NCI-H526 (cell line): Measurements from ENCODE around the gene KRTAP5-5.
"Not testable (repeated sequence)": the region's sequence is repeated elsewhere in the genome, so short reads cannot be mapped to it uniquely, and the experiment has no call there.

Experiments
- DNase-seq, 2 experiments: peaks; one replicate each; lab custom pipeline; 2025; lab: John Stamatoyannopoulos, UW

The KRTAP5-5 gene

GRCh38 chr11:1607156-1607845 lies 22.3 kb upstream of the KRTAP5-5 start:
- not testable (repeated sequence) for DNase-seq

GRCh38 chr11:1607901-1608300 lies 21.7 kb upstream of the KRTAP5-5 start:
- DNase-seq = not testable (repeated sequence)

DNA sequence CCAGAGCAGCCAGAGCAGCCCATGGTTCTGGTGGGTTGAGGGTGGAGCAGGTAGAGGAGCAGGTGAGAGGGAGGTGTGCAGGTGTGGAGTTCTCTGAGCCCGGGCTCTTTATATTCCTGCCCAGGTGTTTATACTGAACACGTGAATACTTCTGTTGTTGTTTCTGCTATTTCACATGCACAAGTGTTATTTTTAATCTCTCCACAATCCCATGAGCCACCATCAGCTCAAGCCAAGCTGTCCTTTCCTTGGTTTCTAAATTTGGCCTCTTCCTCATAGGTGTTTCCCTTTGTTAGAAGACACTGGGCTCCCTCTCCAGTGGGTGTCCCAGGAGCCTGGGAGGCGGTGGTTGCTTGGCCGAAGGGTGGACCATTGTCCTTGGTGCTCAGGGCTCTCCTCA lies 21.2 kb upstream of the KRTAP5-5 start, which contains the start of gene KRTAP5-3:
KRTAP5-3 (minus strand) TSS at position 101 of the 400 bp plus-strand sequence; CDS start at position 23, 78 bp downstream.
- no peak for DNase-seq

GRCh38 chr11:1618231-1618630 lies 11.3 kb upstream of the KRTAP5-5 start:
- no peak for DNase-seq

DNA sequence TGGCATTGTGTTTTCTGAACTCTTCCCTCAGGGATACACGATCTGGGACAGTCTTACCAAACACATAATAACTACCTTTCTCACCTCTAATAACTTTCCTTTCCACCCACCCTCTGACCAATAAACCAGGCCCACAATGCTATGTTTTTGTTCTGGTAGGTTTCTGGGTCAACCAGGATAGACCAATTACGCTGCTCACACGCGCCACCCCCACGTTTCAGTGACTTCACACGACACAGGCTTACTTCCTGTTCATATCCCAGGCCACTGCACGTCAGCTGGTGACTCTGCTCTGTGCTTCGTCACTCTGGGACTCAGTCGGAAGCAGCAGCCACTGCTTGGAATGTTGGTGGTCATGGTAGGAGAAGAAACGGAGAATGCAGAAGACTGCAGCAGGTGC lies 10.1 kb upstream of the KRTAP5-5 start:
- no peak for DNase-seq

DNA sequence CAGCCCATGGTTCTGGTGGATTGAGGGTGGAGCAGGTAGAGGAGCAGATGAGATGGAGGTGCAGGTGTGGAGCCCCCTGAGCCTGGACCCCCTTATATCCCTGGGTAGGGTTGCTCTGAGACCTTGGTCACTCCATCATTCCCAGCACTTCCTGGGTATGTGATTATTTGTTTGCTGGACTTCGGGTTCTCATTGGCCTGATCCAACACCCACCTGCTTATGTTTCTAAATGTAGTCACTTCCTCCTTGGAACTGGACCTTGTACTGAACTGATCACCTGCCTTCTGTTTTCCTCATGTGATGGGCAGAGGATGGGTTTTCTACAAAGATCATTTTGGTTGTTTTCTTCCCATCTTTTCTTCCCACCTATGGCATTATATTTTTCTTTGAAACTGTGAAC lies 7.5 kb upstream of the KRTAP5-5 start, which contains the start of gene KRTAP5-4:
KRTAP5-4 (minus strand) TSS at position 53 of the 400 bp plus-strand sequence; CDS start at position 8, 45 bp downstream.
- no peak for DNase-seq

- no peak for DNase-seq
Measured at GRCh38 chr11:1623716-1624115, 5.9 kb upstream of the KRTAP5-5 start.

DNA sequence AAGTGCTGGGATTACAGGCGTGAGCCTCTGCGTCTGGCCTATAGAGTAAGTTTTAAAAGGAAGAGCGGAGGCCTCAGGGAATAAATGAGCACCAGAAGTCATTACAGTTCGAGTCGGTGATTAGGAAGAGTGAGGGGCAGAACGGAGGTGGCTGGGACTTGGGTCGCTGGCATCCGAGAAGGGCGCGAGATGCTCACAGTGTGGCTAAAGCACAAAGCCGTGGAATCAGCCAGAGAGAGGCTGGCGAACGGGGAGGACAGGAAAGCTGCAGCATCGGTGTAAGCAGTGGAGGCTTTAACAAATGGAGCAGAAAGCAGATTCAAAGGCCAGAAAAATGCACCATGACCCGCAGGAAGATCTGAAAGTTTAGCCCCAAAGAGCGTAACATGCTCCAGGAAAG lies 5.0 kb upstream of the KRTAP5-5 start:
- DNase-seq = no peak

DNA sequence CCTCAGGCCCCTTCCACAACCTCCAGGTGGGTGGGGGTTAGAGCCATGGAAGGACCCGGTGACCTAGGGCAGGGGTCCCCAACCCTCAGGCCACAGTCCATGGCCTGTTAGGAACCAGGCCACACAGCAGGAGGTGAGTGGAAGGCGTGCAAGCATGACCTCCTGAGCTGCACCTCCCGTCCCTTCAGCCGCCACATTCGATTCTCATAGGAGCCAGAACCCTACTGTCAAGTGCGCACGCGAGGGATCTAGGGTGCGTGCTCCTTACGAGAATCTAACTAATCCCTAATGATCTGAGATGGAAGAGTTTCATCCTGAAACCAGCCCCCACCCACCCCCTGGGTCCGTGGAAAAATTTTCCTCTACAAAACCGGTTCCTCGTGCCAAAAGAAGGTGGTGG lies 4.0 kb upstream of the KRTAP5-5 start:
- no peak for DNase-seq

DNA sequence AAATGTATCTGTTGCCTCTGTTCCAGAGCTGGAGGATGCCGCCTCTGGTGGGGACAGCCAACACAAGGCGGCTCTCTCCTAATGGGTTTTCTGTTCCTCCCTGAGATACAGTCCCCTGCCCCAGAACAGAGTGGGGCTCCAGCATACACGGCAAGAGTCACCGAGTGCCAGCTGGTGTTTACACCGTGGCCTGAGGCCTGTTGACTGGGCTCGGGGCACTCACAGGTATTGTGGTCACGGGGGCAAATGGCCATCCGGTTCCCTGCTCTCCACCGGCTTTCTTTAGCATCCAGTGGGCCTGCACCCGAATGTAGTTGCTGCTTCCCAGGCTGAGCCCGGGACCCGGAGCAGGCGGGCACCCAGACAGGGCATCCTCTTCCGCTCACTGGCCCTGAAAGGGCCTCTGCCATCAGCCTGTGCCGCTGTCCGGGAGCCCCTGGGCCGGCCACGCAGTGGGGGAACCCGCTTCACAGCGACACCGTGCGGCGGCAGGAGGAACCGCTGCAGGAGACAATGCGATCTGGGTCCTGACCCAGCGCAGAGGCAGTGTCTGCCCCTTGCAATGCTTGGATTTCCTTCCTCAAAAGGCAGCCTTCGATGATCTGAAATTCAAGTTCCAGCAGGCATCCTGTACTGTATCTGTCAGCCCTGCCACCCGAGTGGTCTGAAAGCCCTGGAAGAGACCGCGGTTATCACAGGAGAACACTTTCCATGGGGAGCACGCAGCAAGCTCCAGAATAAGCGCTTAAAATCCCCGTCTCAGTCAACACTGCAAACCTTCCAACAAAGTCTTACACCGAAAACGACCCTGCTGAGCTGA lies 859 bp upstream of the KRTAP5-5 start:
- DNase-seq = peak in 1 of 2 experiments; percentile 78

GRCh38 chr11:1630271-1630670 lies 696 bp downstream of the KRTAP5-5 start:
- DNase-seq = no peak

GRCh38 chr11:1631066-1631568 lies 1.5 kb downstream of the KRTAP5-5 start:
- DNase-seq = no peak

DNA sequence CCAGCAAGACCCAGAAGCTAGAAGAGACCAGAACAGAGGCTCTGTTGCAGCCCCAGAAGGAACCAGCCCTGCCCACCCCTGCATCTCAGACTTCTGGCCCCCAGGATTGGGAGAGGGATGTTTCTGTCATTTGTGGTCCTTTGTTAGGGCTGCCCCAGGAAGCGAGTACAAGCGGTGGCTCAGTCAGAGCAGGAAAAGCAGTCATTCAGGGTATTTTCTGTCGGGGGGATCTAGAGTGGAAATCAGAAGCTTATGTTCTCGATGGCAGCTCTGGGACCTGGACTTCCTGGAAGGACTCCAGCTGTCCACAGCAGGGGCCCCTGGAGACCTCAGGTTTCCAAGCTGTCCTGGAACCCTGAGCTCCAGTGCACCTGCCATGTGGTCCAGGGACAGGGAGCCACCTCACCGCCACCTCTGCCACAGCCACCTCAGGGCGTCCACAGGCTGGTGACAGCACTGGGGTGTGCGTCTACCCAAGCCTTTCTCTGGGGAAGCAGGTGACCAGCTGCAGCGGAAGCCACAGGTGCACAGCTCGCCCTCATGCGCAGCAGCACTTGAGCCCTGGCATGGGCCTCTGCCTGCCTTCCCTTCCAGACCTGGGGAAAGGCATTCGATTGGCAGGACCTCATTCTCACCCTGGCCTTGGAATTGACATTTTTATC lies 2.6 kb downstream of the KRTAP5-5 start:
- DNase-seq = no peak

DNA sequence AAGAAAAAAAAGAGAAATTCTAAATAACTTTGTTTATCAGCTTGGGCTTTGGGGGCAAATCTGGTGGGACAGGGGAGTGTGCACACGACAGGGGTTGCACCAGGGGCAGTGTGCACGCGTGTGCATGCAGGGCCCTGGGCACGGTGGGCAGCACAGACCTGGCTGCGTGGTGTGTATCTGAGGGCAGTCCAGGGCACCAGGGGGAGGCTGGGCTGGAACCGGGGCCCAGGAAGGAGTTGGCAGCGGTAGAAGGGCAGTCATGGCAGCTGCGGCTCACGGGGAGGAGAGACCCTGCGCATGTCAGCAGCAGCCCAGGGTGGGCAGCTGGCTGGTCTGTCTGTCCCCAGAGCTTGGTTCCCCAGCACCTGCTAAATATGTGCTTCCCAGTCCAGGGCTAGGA lies 4.3 kb downstream of the KRTAP5-5 start:
- DNase-seq = no peak

GRCh38 chr11:1636291-1636950 lies 6.8 kb downstream of the KRTAP5-5 start:
- DNase-seq = no peak

DNA sequence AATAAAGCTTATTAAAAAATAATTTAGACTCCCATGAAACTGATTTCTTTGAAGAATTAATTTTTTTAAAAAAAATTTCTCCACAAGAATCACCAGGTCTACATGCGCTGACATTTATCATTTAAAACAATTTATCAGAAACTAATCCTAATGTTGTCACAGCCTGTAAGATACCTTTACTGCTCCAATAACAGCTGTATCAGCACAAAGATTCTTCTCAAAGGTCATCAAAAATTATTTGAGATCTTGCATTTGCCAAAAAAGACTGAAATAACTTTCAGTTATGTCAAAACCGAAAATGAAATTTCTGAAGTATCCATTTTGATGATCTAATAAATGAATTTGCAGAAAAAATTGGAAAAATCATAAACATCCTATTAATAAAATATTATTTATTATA lies 8.1 kb downstream of the KRTAP5-5 start:
- DNase-seq = no peak

DNA sequence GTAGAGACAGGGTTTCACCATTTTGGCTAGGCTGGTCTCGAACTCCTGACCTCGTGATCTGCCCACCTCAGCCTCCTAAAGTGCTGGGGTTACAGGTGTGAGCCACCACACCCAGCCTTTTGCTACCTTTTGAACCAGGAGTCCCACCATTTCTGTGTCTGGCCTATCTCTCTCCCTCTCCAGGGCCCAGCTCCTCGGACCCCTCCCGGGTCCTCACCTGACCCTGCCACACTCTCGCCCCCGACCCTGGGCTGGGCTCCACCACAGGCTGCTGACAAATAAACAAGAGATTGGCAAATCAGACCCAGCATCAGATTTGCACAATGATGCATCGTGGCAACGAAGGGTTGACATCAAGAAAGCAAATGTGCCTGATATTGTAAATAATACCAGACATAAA lies 8.8 kb downstream of the KRTAP5-5 start:
- no peak for DNase-seq

DNA sequence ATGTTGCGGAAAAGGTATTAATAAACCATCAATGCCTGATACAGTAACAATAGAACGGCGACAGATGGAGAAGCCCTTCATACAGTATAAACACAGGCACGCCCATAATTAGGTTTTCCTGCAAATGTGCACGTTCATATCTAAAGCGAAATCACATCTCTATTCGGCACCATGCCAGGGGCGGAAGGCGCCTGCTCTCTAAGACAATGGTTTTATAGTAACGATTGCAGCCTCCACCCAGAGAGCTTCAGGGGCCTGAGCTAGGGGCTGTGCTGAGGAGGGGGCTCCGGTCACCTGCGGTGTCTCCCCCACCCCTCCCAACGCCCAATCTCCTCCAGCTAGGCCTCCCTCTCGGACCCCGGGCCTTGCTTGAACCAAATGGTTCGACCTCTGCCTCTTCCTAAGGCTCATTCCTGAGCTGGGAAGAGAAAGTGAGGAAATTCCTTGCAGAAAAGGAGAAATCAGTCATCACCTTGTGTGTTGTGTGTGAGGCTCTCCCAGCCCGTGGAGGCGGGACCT lies 9.6 kb downstream of the KRTAP5-5 start:
- DNase-seq = peak; percentile 16 to 29

GRCh38 chr11:1639666-1640065 lies 10.1 kb downstream of the KRTAP5-5 start:
- no peak for DNase-seq

DNA sequence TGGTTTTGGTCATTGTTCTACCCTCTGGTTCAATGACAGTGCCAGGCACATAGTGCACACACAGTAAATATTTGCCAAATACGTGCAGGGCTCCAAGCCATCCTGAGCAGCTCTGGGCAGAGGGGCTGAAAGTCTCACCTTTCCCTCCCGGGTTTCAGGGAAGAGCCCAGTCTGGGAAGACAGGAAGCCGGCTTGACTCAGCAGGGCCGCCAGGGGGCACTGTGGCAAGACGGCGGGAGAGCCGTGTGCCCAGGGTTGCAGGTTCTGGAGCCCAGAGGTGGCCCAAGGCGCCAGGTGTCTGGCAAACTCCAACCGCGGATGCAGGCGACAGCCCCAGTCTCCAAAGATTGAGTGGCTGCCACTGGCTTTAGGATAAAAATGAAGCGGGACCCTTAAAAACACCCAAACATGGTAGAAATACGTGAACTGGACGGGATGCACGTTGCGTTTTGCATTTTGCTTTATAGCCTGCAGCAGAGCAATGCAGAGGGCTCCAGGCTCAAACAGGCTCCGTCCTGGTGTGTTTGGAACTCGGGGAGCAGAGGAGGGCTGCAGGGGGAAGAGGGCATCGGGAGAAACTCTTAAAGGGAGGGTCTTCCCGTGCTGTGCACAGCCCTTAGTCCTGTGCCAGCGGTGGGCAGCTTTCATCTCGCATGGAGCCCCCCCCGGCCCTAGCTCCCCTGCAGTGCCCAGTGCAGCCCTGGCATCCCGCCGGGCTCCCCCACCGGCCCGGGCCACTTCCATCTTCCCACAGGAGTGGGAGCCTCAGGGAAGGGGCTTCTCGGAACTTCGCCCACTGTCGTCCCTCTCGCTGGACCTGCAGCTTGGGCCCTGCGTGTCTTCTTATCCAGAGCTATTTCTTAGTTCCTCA lies 10.7 kb downstream of the KRTAP5-5 start:
- DNase-seq = peak; percentile 42 to 88

GRCh38 chr11:1641096-1641495 lies 11.5 kb downstream of the KRTAP5-5 start:
- DNase-seq = no peak
